HG02798 (cell line): ENCODE results near the gene IKZF2.

Experiments
- ATAC-seq: cut with Tn5 transposase; IDR thresholded peaks from one replicate; pipeline ENCODE4 v1.9.1; 2021; ENCODE audit warnings: mild to moderate bottlenecking; ENCODE audit not compliant: unreplicated experiment, poor library complexity

The IKZF2 gene

DNA sequence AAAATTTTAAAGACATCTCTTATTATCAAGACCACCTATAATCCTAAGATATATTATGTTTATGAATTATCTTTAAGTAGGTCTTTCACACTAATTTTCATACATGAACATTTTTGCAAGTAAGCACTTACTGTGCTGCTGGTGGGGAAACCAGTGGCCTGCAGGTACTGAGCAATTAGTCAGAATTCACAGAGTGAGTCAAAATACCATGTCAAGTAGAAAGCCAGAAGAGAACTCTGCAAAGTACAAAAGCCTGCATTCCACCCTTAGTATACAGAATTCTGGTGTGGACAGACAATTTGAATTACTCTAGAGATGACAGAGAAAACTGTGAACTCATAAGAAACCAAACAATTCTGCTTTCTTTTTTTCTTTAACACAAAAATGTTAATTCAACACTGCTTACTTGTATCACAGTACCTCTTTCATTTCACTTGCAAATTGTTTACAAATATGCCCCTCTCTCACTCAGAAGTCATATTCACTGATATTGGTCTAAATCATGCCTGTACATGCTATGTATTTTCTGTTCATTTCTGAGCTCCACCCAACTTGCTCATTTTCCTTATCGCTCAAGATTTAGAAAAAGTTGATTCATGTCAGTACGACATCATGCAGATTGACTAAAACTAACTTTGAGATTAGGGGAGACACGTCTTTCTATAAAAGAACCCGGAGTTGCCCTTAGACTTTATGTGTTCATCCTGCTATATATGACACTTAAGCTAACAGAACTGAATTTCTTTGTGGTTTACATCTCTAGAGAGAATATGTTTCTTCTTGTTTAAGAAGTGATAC lies 182.9 kb downstream of the IKZF2 start:
- peak; percentile 70 for ATAC-seq

- ATAC-seq: no peak
Observed at GRCh38 chr2:212966884-212967283, 184.5 kb downstream of the IKZF2 start.

DNA sequence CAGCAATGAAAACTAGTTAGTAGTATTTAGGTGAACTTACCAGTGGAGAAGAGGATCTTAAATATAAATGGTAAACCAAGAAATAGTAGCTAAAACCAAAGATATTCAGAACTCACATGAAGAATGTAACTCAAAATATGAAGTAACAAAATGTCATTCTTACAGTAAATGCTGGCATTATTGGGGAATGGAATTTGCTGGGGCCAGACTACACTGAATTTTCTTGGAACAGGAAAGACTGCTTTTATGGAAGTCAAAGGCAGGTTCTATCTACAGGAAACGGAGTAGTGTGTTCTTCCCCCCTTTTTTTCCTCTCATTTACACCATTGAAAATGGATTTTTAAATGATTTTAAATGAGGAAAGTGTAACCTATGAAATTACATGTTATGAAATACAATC lies 188.7 kb downstream of the IKZF2 start:
- ATAC-seq: no peak

- no peak for ATAC-seq
Observed at GRCh38 chr2:212961255-212961654, 190.2 kb downstream of the IKZF2 start.

DNA sequence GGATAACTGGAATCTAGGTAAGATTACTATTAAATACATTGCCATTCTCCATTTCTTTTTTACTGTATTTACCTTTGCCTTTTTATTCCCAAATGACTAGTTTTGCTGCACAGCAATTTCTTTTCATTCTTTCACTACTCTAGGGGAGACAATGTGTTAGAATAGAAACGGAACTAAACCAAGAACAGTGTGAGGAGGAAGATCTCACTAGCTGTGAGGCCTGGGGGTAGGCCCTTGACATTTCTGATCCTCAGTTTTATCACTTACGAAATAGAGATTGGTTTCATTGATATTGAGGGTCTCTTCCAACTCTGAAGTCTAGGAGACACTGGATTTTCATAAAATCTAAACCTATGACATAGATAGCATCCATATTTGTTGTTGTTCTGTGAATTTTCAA lies 191.1 kb downstream of the IKZF2 start:
- no peak for ATAC-seq

DNA sequence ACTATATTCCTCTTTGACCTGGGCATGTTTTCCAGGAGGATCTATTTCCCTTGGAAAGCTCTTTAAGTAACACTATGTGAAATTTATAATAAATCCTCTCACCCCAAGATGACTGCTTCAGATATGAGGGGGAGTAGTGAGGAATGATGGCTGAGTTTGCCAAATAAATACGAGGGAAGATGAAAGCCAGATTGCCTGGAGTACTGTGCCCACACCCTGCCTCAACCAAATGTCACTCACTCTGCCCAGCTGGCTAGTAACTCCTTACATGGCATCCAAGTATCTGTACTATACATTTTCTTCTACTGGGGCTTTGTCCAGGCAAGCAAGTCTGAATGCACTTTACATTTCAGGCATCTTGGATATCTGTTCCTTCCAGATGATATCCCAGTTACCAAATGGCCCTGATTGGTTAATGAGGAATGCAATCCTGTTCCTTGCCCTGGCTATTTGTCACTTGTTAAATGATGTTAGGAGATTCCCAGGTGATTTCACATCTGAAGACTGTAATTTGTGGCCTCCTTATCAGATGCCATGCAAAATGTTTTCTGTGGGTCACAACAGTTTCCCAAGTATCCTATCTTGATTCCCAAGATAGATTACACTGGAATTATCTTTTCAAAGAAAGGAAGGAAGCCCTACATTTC lies 191.8 kb downstream of the IKZF2 start:
- ATAC-seq: no peak

GRCh38 chr2:212958757-212959295 lies 192.6 kb downstream of the IKZF2 start:
- ATAC-seq: no peak

DNA sequence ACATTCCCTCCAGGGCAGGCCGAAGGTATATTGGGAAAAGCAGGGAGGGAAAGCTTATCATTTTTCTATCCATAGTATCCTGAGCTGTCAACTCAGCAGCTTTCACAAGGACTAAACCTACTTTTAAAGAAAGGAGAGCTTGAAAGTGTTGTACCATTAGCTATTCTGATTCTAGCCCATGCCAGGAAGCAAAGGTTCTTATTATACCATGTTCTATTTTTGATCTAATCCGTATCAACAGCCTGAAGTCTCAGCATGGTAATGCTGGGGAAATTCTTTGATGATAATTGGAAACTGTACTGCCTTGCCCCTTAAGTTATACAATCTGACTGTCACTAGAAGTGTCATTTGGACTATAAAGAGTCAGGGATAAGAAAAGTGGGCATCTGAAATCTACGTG lies 193.3 kb downstream of the IKZF2 start:
- ATAC-seq: no peak

GRCh38 chr2:212957624-212958023 lies 193.8 kb downstream of the IKZF2 start:
- ATAC-seq: no peak

- no peak for ATAC-seq
Observed at GRCh38 chr2:212956665-212957607, 194.5 kb downstream of the IKZF2 start.

- peak; percentile 93 for ATAC-seq
Observed at GRCh38 chr2:212953170-212953920, 198.1 kb downstream of the IKZF2 start.

DNA sequence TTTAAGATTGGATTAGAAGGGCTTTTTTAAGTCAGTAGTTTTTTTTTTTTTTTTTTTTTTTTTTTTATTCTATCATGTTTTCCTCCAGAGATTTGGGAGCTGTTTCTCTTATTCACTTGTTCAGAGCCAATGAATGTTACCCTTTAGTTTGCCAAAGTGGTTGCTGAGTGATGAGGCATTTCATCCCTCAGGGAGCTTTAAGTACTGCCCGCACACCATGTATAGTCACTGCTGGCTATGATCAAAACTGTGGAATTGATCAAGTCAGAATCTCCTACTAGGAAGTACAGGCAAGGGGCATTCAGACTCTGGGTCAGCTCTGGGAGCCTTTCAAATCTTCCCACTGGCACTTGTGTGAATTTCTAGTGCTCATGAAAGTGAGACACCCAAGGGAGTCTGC lies 201.6 kb downstream of the IKZF2 start:
- no peak for ATAC-seq
